SK-N-MC (cell line): ENCODE measurements around the gene PLEKHA5.
A peak's percentile ranks its signal among the peaks of the same experiment; 100 is the strongest.
"Not testable (repeated sequence)": the region's sequence is repeated elsewhere in the genome, so short reads cannot be mapped to it uniquely, and the experiment has no call there.

Experiments
- DNase-seq: peaks from one replicate; pipeline ENCODE4 v3.0.0-alpha.2; 2011; ENCODE audit warnings: low read depth, low spot score
- H3K27ac ChIP-seq: fragments of 200-600 bp; sonication (generic); 2 replicates; pipeline ENCODE4 v1.5.1; 2016; ENCODE audit warnings: mixed run types
- H3K36me3 ChIP-seq: fragments of 200-600 bp; sonication (generic); 2 replicates; pipeline ENCODE4 v1.6.1; 2017; ENCODE audit warnings: antibody characterized with exemption, low read length, mixed read lengths; ENCODE audit not compliant: insufficient read depth
- H3K4me3 ChIP-seq: fragments of 200-600 bp; sonication (generic); 2 replicates; pipeline ENCODE4 v1.5.1; 2016
- H3K9ac ChIP-seq: fragments of 200-600 bp; sonication (generic); 2 replicates; pipeline ENCODE4 v1.8.0; 2017; ENCODE audit warnings: mixed run types, mixed read lengths; ENCODE audit not compliant: insufficient read length
- H3K9me3 ChIP-seq: fragments of 200-600 bp; sonication (generic); 2 replicates; pipeline ENCODE4 v1.6.1; 2017; ENCODE audit warnings: low read depth, mild to moderate bottlenecking, antibody characterized with exemption, low read length, moderate library complexity, mixed read lengths
- EZH2 ChIP-seq: fragments of 200-600 bp; sonication (generic); IDR thresholded peaks from one replicate; pipeline ENCODE4 v1.6.1; 2017; ENCODE audit warnings: antibody characterized with exemption
- FOXP2 ChIP-seq: optimal IDR thresholded peaks from 2 replicates; pipeline ENCODE3; 2011; ENCODE audit warnings: mild to moderate bottlenecking, moderate library complexity; ENCODE audit not compliant: insufficient read depth; ENCODE audit errors: extremely low read length, control extremely low read depth
- POLR2AphosphoS5 ChIP-seq: IDR thresholded peaks from 2 replicates; pipeline ENCODE4 v1.6.1; 2012; ENCODE audit warnings: mild to moderate bottlenecking, low read depth, low read length, borderline replicate concordance

PLEKHA5 gene

DNA sequence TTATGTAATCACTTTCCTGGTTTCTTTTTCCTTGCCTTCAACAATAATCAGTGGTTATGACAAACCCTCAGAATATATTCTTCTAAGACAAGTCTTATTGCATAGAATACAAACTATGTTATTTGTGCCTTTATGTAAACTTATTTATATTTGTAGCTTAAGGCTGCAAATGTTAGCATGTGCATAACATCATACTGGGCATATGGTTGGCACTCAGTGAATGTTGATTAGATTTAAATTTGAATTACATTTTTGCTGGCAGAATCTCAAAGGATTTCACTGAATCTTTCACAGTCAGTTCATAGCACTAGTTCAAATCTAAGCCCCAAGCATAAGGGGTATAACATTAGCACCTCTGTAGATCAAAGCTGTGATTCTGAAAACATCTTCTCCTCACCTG lies 196.6 kb downstream of the PLEKHA5 start:
- TF ChIP-seq POLR2AphosphoS5 (no peak), EZH2 (no peak), FOXP2 (no peak)
- no peak overlapping the region for H3K27ac ChIP-seq

GRCh38 chr12:19332196-19332595 lies 202.7 kb downstream of the PLEKHA5 start:
- Histone ChIP-seq H3K9me3 (no peaks in the 10 kb centered on the region), H3K4me3 (no peak overlapping the region), H3K27ac (no peak overlapping the region), H3K36me3 (no peaks in the 10 kb centered on the region), H3K9ac (no peak overlapping the region)
- TF ChIP-seq EZH2 (no peak), POLR2AphosphoS5 (no peak), FOXP2 (no peak)
- no peak for DNase-seq

More for the DNA sequence above, 196.6 kb downstream of the PLEKHA5 start:
- no peaks in the 10 kb centered on the region for H3K36me3 ChIP-seq
- no peak overlapping the region for H3K9ac ChIP-seq
- no peaks in the 10 kb centered on the region for H3K9me3 ChIP-seq
- H3K4me3 ChIP-seq: no peak overlapping the region
- DNase-seq: no peak

DNA sequence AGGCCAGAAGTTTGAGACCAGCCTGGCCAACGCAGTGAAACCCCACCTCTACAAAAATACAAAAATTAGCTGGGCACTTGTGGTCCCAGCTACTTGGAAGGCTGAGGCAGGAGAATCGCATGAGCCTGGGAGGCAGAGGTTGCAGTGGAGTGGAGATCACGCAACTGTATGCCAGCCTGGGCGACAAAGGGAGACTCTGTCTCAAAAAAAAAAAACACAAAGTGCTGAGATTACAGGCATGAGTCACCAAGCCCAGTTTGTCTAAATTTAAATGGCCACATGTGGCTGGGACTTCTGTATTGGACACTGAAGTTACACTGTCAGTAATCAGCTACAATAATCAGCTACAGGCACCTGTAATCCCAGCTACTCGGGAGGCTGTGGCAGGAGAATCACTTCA lies 208.9 kb downstream of the PLEKHA5 start:
- Histone ChIP-seq H3K9me3 (no peaks in the 10 kb centered on the region), H3K9ac (no peak overlapping the region), H3K4me3 (no peak overlapping the region), H3K36me3 (no peaks in the 10 kb centered on the region), H3K27ac (no peak overlapping the region)
- no peak for DNase-seq
- TF ChIP-seq POLR2AphosphoS5: no peak
- no peak for TF ChIP-seq EZH2
- no peak for TF ChIP-seq FOXP2

DNA sequence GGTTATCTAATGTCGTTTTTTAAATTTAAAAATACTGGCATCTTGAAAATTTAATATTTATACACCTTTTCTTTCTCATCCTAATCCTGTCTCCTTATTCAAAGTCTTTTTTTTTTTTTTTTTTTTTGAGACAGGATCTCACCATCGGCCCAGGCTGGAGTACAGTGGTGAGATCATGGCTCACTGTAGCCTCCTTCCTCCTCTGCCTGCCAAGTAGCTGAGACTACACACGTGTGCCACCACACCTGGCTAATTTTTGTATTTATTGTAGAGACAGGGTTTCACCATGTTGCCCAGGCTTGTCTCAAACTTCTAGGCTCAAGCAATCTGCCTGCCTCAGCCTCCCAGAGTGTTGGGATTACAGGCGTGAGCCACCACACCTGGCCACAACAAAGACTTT lies 221.3 kb downstream of the PLEKHA5 start:
- not testable (repeated sequence) for H3K9ac ChIP-seq, H3K27ac ChIP-seq, DNase-seq, H3K4me3 ChIP-seq, H3K9me3 ChIP-seq
- H3K36me3 ChIP-seq: peaks cover 11% of the 10 kb centered on the region

- TF ChIP-seq FOXP2: no peak
- no peak for TF ChIP-seq POLR2AphosphoS5
- TF ChIP-seq EZH2: no peak
- Histone ChIP-seq H3K36me3 (peaks cover 11% of the 10 kb centered on the region), H3K4me3 (no peak overlapping the region), H3K9ac (no peak overlapping the region), H3K9me3 (no peaks in the 10 kb centered on the region), H3K27ac (no peak overlapping the region)
- no peak for DNase-seq
Measured at GRCh38 chr12:19351346-19351745, 221.8 kb downstream of the PLEKHA5 start.

GRCh38 chr12:19369691-19370148 lies 240.2 kb downstream of the PLEKHA5 start:
- DNase-seq: no peak
- Histone ChIP-seq H3K4me3 (no peak overlapping the region), H3K9ac (no peak overlapping the region), H3K9me3 (no peaks in the 10 kb centered on the region), H3K36me3 (peaks cover 3% of the 10 kb centered on the region; the same call in 1 of the 2 replicates), H3K27ac (peak overlapping the region; percentile 63; the same call in 1 of the 2 replicates)
- TF ChIP-seq FOXP2 (no peak), POLR2AphosphoS5 (no peak), EZH2 (no peak)

- Histone ChIP-seq H3K27ac (no peak overlapping the region), H3K4me3 (no peak overlapping the region), H3K9ac (no peak overlapping the region), H3K9me3 (no peaks in the 10 kb centered on the region), H3K36me3 (no peaks in the 10 kb centered on the region; the same call in 1 of the 2 replicates)
- TF ChIP-seq EZH2: no peak
- TF ChIP-seq POLR2AphosphoS5: no peak
- no peak for TF ChIP-seq FOXP2
- no peak for DNase-seq
Measured at GRCh38 chr12:19373586-19373985, 244.1 kb downstream of the PLEKHA5 start.

GRCh38 chr12:19375888-19376287 lies 246.4 kb downstream of the PLEKHA5 start:
- no peak overlapping the region for H3K27ac ChIP-seq
- H3K36me3 ChIP-seq: no peaks in the 10 kb centered on the region; the same call in 1 of the 2 replicates
- TF ChIP-seq POLR2AphosphoS5 (no peak), EZH2 (no peak), FOXP2 (no peak)
- H3K9me3 ChIP-seq: no peaks in the 10 kb centered on the region
- no peak overlapping the region for H3K9ac ChIP-seq
- no peak overlapping the region for H3K4me3 ChIP-seq
- no peak for DNase-seq

DNA sequence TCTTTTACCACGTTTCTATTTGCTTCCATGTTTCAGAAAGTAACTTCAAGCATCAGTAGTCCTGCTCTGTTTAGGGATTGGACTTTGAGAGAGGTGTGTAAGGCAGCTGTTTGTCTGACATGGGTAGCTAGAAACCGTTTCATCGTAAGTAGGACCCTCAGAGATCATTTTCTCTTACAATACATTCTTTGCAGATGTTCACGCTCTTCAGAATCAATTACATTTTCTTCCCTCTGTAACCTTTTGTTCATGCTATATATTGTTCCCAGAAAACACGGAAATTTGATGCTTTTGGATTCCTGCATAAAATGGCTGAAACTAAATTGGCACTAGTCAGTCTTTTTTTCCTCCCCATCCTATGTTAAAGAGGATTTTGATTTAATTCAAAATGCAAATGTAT lies 247.2 kb downstream of the PLEKHA5 start:
- TF ChIP-seq POLR2AphosphoS5 (no peak), FOXP2 (no peak), EZH2 (no peak)
- Histone ChIP-seq H3K9ac (no peak overlapping the region), H3K4me3 (no peak overlapping the region), H3K9me3 (no peaks in the 10 kb centered on the region), H3K36me3 (no peaks in the 10 kb centered on the region; the same call in 1 of the 2 replicates), H3K27ac (no peak overlapping the region)
- no peak for DNase-seq
